Measurements from ENCODE around the gene XRCC1. TPM values are rescaled to one million over a fixed set of nuclear protein-coding genes. Genes with fewer than 3 reads are reported as not detected.

Gene XRCC1
- polyA plus RNA-seq, 3 donors, result 13.1 to 23.0 (median 19.3) TPM

GRCh38 chr19:43522929-43523328 is 52.4 kb downstream of the XRCC1 start:
- DNase-seq, result no peak
- H3K9me3 Mint-ChIP-seq, result no peaks in the 10 kb centered on the region
- no peak overlapping the region for H3K27ac ChIP-seq (ENCODE audit: low read depth in 1 of 2, low read length in 2 of 2)
- H3K4me3 ChIP-seq (replicated peaks in 1 of 3; ENCODE audit: low read depth in 2 of 3, low read length in 3 of 3), result no peak overlapping the region
- H3K27me3 Mint-ChIP-seq (ENCODE audit: low read depth in 3 of 3), result peaks cover 0 to 1% (median 0%) of the 10 kb centered on the region in 3 donors
- H3K9me3 ChIP-seq (replicated peaks in 1 of 2; ENCODE audit: control insufficient read depth in 1 of 2, insufficient read depth in 1 of 2, low read length in 2 of 2), result no peaks in the 10 kb centered on the region
- TF ChIP-seq CTCF (IDR thresholded peaks at IDR 0.05), result no peak
- H3K79me2 ChIP-seq (ENCODE audit: insufficient read depth, low read length), result peaks cover 67% of the 10 kb centered on the region
- no peak overlapping the region for H3K4me2 ChIP-seq (replicated peaks; ENCODE audit: extremely low read depth, low read length, poor library complexity, severe bottlenecking)
- H3K27me3 ChIP-seq (ENCODE audit: control insufficient read depth in 2 of 2, insufficient read depth in 2 of 2, low read length in 2 of 2), result no peaks in the 10 kb centered on the region
- peaks cover 50 to 56% of the 10 kb centered on the region in 2 donors for H3K4me1 ChIP-seq (ENCODE audit: control insufficient read depth in 1 of 2, insufficient read depth in 2 of 2, low read length in 2 of 2)
- WGBS (ENCODE audit: insufficient coverage), result no CpG with 5 or more reads among the region's 5 CpGs
- peaks cover 0 to 8% of the 10 kb centered on the region in 2 donors for H3K36me3 ChIP-seq (replicated peaks in 1 of 2; ENCODE audit: control insufficient read depth in 1 of 2, insufficient read depth in 2 of 2, low read length in 2 of 2)
- no peak overlapping the region for H3K9ac ChIP-seq (ENCODE audit: insufficient read depth, low read length, poor library complexity, severe bottlenecking)
- no peak overlapping the region for H2AFZ ChIP-seq (ENCODE audit: insufficient read depth, low read depth, low read length, poor library complexity, severe bottlenecking)
- intact Hi-C loops (cut with micrococcal nuclease), result loop anchor here in 1 of 2 donors (5.0 kb wide), 1 partner anchor 76 kb away; no protein-coding TSS in a partner anchor
- H3K4me1 Mint-ChIP-seq, result peaks cover 53% of the 10 kb centered on the region
- H4K20me1 ChIP-seq (ENCODE audit: insufficient read depth, low read length), result peaks cover 10% of the 10 kb centered on the region
- H3K36me3 Mint-ChIP-seq, result peaks cover 4 to 16% of the 10 kb centered on the region in 2 donors
- H3K27ac Mint-ChIP-seq, result peak overlapping the region in 1 of 7 donors; percentile 15
- no peak overlapping the region for H3K4me3 Mint-ChIP-seq

- Mint-ChIP-seq H3K4me3 (no peak overlapping the region), H3K36me3 (peaks cover 11 to 34% of the 10 kb centered on the region in 2 donors), H3K4me1 (peaks cover 33% of the 10 kb centered on the region), H3K27ac (peak overlapping the region in 4 of 7 donors; percentile 10 to 86 (median 68)), H3K9me3 (no peaks in the 10 kb centered on the region), H3K27me3 (ENCODE audit: low read depth in 3 of 3) (no peaks in the 10 kb centered on the region)
- Histone ChIP-seq H3K4me1 (ENCODE audit: control insufficient read depth in 1 of 2, insufficient read depth in 2 of 2, low read length in 2 of 2) (peaks cover 28 to 29% of the 10 kb centered on the region in 2 donors), H4K20me1 (ENCODE audit: insufficient read depth, low read length) (peaks cover 10% of the 10 kb centered on the region), H3K9me3 (replicated peaks in 1 of 2; ENCODE audit: control insufficient read depth in 1 of 2, insufficient read depth in 1 of 2, low read length in 2 of 2) (no peaks in the 10 kb centered on the region), H3K27ac (ENCODE audit: low read depth in 1 of 2, low read length in 2 of 2) (no peak overlapping the region), H3K9ac (ENCODE audit: insufficient read depth, low read length, poor library complexity, severe bottlenecking) (no peak overlapping the region), H2AFZ (ENCODE audit: insufficient read depth, low read depth, low read length, poor library complexity, severe bottlenecking) (no peak overlapping the region), H3K79me2 (ENCODE audit: insufficient read depth, low read length) (peaks cover 48% of the 10 kb centered on the region), H3K27me3 (ENCODE audit: control insufficient read depth in 2 of 2, insufficient read depth in 2 of 2, low read length in 2 of 2) (no peaks in the 10 kb centered on the region), H3K4me2 (replicated peaks; ENCODE audit: extremely low read depth, low read length, poor library complexity, severe bottlenecking) (no peak overlapping the region), H3K4me3 (replicated peaks in 1 of 3; ENCODE audit: low read depth in 2 of 3, low read length in 3 of 3) (no peak overlapping the region), H3K36me3 (replicated peaks in 1 of 2; ENCODE audit: control insufficient read depth in 1 of 2, insufficient read depth in 2 of 2, low read length in 2 of 2) (peaks cover 4 to 23% of the 10 kb centered on the region in 2 donors)
- intact Hi-C loops (cut with micrococcal nuclease), result loop anchor here (1.0 to 5.0 kb wide), 3 partner anchors 72 to 87 kb away; no protein-coding TSS in a partner anchor
- peak; percentile 87 for TF ChIP-seq CTCF (IDR thresholded peaks at IDR 0.05)
- 80% methylated on average over 5 of the region's 10 CpGs for WGBS (ENCODE audit: insufficient coverage)
- peak; percentile 68 to 78 (median 73) for DNase-seq
These were observed 55.8 kb downstream of the XRCC1 start for GRCh38 chr19:43519436-43520088.

Measured in CD14-positive monocyte (primary cell).